ENCODE results near the gene USP36. TPM values are rescaled to one million over a fixed set of nuclear protein-coding genes. Genes with fewer than 3 reads are reported as not detected.

USP36 gene
- total and polyA plus RNA-seq, 9 of the 15 experiments (the other 6 are each of a cell fraction or from before 2014, with no cell fraction given), result 6.4 to 72.8 (median 22.5) TPM

DNA sequence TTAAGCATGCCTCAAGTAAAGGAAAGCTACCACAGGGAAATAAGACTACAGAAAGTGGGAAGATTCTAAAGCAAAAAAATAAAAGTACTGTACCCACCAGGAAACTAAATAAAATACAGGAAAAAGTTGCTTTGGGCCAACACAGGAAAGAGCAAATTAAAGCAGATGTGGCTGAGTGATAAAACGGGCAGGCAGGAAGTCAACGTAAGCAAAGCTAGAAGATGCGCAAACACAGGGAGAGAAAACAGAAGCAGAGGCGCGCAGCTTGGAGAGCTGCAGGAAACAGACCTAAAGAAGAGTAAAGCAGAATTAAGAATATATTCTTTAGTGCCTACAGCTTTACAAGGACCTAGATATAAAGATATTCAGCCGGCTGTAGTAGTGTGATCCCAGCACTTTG lies 21.7 kb downstream of the USP36 start (continued):
- TF ChIP-seq, protein P1, sequence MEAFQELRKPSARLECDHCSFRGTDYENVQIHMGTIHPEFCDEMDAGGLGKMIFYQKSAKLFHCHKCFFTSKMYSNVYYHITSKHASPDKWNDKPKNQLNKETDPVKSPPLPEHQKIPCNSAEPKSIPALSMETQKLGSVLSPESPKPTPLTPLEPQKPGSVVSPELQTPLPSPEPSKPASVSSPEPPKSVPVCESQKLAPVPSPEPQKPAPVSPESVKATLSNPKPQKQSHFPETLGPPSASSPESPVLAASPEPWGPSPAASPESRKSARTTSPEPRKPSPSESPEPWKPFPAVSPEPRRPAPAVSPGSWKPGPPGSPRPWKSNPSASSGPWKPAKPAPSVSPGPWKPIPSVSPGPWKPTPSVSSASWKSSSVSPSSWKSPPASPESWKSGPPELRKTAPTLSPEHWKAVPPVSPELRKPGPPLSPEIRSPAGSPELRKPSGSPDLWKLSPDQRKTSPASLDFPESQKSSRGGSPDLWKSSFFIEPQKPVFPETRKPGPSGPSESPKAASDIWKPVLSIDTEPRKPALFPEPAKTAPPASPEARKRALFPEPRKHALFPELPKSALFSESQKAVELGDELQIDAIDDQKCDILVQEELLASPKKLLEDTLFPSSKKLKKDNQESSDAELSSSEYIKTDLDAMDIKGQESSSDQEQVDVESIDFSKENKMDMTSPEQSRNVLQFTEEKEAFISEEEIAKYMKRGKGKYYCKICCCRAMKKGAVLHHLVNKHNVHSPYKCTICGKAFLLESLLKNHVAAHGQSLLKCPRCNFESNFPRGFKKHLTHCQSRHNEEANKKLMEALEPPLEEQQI (IDR thresholded peaks at IDR 0.05), result no peak
- TF ChIP-seq ZNF507 (tag; conservative IDR thresholded peaks at IDR 0.05), result no peak
- TF ChIP-seq ZNF24 (IDR thresholded peaks at IDR 0.05), result no peak
- peak; percentile 51 for TF ChIP-seq CREM (IDR thresholded peaks at IDR 0.05; ENCODE audit: low read depth)
- TF ChIP-seq ZNF408 (CRISPR knock-in tag; IDR thresholded peaks at IDR 0.05; ENCODE audit: low read depth), result no peak
- peak; percentile 75 for TF ChIP-seq GABPA (tag; conservative IDR thresholded peaks at IDR 0.05; ENCODE audit: low read depth)
- no peak for TF ChIP-seq MAZ (CRISPR knock-in tag; conservative IDR thresholded peaks at IDR 0.05 in 1 of 2, IDR thresholded peaks at IDR 0.05 in 1 of 2)
- TF ChIP-seq TAL1 (IDR thresholded peaks at IDR 0.05), result 0 out of 2 replicates have a peak, but pooled peaks have one; percentile 17
- TF ChIP-seq, protein P2, sequence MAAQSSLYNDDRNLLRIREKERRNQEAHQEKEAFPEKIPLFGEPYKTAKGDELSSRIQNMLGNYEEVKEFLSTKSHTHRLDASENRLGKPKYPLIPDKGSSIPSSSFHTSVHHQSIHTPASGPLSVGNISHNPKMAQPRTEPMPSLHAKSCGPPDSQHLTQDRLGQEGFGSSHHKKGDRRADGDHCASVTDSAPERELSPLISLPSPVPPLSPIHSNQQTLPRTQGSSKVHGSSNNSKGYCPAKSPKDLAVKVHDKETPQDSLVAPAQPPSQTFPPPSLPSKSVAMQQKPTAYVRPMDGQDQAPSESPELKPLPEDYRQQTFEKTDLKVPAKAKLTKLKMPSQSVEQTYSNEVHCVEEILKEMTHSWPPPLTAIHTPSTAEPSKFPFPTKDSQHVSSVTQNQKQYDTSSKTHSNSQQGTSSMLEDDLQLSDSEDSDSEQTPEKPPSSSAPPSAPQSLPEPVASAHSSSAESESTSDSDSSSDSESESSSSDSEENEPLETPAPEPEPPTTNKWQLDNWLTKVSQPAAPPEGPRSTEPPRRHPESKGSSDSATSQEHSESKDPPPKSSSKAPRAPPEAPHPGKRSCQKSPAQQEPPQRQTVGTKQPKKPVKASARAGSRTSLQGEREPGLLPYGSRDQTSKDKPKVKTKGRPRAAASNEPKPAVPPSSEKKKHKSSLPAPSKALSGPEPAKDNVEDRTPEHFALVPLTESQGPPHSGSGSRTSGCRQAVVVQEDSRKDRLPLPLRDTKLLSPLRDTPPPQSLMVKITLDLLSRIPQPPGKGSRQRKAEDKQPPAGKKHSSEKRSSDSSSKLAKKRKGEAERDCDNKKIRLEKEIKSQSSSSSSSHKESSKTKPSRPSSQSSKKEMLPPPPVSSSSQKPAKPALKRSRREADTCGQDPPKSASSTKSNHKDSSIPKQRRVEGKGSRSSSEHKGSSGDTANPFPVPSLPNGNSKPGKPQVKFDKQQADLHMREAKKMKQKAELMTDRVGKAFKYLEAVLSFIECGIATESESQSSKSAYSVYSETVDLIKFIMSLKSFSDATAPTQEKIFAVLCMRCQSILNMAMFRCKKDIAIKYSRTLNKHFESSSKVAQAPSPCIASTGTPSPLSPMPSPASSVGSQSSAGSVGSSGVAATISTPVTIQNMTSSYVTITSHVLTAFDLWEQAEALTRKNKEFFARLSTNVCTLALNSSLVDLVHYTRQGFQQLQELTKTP (IDR thresholded peaks at IDR 0.05; ENCODE audit: low read depth in 1 of 2, partially characterized antibody in 2 of 2), result no peak
- 0 out of 2 replicates have a peak, but pooled peaks have one; percentile 46 for TF ChIP-seq ELF2 (CRISPR knock-in tag; IDR thresholded peaks at IDR 0.05)
- TF ChIP-seq ZNF77 (CRISPR knock-in tag; IDR thresholded peaks at IDR 0.05), result no peak
- no peak for TF ChIP-seq ZNF445 (CRISPR knock-in tag; IDR thresholded peaks at IDR 0.05; ENCODE audit: low read depth)
- TF ChIP-seq, protein P3, sequence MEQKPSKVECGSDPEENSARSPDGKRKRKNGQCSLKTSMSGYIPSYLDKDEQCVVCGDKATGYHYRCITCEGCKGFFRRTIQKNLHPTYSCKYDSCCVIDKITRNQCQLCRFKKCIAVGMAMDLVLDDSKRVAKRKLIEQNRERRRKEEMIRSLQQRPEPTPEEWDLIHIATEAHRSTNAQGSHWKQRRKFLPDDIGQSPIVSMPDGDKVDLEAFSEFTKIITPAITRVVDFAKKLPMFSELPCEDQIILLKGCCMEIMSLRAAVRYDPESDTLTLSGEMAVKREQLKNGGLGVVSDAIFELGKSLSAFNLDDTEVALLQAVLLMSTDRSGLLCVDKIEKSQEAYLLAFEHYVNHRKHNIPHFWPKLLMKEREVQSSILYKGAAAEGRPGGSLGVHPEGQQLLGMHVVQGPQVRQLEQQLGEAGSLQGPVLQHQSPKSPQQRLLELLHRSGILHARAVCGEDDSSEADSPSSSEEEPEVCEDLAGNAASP (IDR thresholded peaks at IDR 0.05), result no peak
- TF ChIP-seq ZNF347 (CRISPR knock-in tag; IDR thresholded peaks at IDR 0.05; ENCODE audit: low read depth), result no peak
- TF ChIP-seq ETV1 (tag; conservative IDR thresholded peaks at IDR 0.05; ENCODE audit: low read depth), result peak; percentile 72
- TF ChIP-seq BRCA1 (IDR thresholded peaks at IDR 0.05), result no peak
- TF ChIP-seq BRCA1 (CRISPR knock-in tag; IDR thresholded peaks at IDR 0.05), result no peak
- peak; percentile 92 for TF ChIP-seq ZNF589 (CRISPR knock-in tag; IDR thresholded peaks at IDR 0.05; ENCODE audit: low read depth)
- TF ChIP-seq PURB (CRISPR knock-in tag; IDR thresholded peaks at IDR 0.05; ENCODE audit: low read depth), result no peak
- no peak for TF ChIP-seq ZC3H8 (IDR thresholded peaks at IDR 0.05)
- TF ChIP-seq ETS2 (tag; IDR thresholded peaks at IDR 0.05; ENCODE audit: borderline replicate concordance, poor library complexity, severe bottlenecking), result no peak
- no peak for TF ChIP-seq HMG20A (CRISPR knock-in tag; conservative IDR thresholded peaks at IDR 0.05)
- TF ChIP-seq MIER1 (IDR thresholded peaks at IDR 0.05; ENCODE audit: low read depth), result no peak
- peak; percentile 96 for TF ChIP-seq ZNF175 (CRISPR knock-in tag; IDR thresholded peaks at IDR 0.05; ENCODE audit: low read depth)

Measured in K562 (cell line).